ENCODE data around the gene PAGE1. TPM values are rescaled to one million over a fixed set of nuclear protein-coding genes. Genes with fewer than 3 reads are reported as not detected.

PAGE1 gene
- total RNA-seq, 1 experiment from 2014 or later = not detected

- no peak for DNase-seq (ENCODE audit: low spot score)
- H3K4me1 ChIP-seq (ENCODE audit: insufficient read depth, low read length, poor library complexity, severe bottlenecking) = no peaks in the 10 kb centered on the region
- H3K9me3 ChIP-seq (ENCODE audit: low read depth, low read length, poor library complexity, severe bottlenecking) = no peaks in the 10 kb centered on the region
- no peak for TF ChIP-seq CTCF (conservative IDR thresholded peaks at IDR 0.05; ENCODE audit: low read depth, low read length)
- TF ChIP-seq EZH2 (IDR thresholded peaks at IDR 0.05; ENCODE audit: borderline replicate concordance, low read depth, low read length, poor library complexity, severe bottlenecking) = no peak
- intact Hi-C loops (cut with micrococcal nuclease; ENCODE audit: unreplicated experiment) = no loop called here
- no peaks in the 10 kb centered on the region for H3K36me3 ChIP-seq (ENCODE audit: insufficient read depth, low read length, poor library complexity, severe bottlenecking)
- no TSS peak for BruUV-seq (replicated peaks)
- H3K4me3 ChIP-seq (ENCODE audit: low read depth, low read length, poor library complexity, severe bottlenecking) = no peak overlapping the region
- POLR2A ChIA-PET (ENCODE audit: low non-redundant PET) = no interaction called here
- CTCF ChIA-PET = no interaction called here
- no peak overlapping the region for H3K27ac ChIP-seq (ENCODE audit: low read depth, low read length, poor library complexity, severe bottlenecking)
- no peaks in the 10 kb centered on the region for H3K27me3 ChIP-seq (replicated peaks; ENCODE audit: insufficient read depth, low read depth, low read length, poor library complexity)
Measured at GRCh38 chrX:49673394-49673793, 22.4 kb downstream of the PAGE1 start.

GRCh38 chrX:49664824-49665223 is 31.0 kb downstream of the PAGE1 start:
- Histone ChIP-seq H3K4me3 (ENCODE audit: low read depth, low read length, poor library complexity, severe bottlenecking) (no peak overlapping the region), H3K27me3 (replicated peaks; ENCODE audit: insufficient read depth, low read depth, low read length, poor library complexity) (no peaks in the 10 kb centered on the region), H3K36me3 (ENCODE audit: insufficient read depth, low read length, poor library complexity, severe bottlenecking) (no peaks in the 10 kb centered on the region), H3K4me1 (ENCODE audit: insufficient read depth, low read length, poor library complexity, severe bottlenecking) (no peaks in the 10 kb centered on the region), H3K27ac (ENCODE audit: low read depth, low read length, poor library complexity, severe bottlenecking) (no peak overlapping the region), H3K9me3 (ENCODE audit: low read depth, low read length, poor library complexity, severe bottlenecking) (no peaks in the 10 kb centered on the region)
- ChIA-PET POLR2A (ENCODE audit: low non-redundant PET) (no interaction called here), CTCF (no interaction called here)
- no peak for DNase-seq (ENCODE audit: low spot score)
- no TSS peak for BruUV-seq (replicated peaks)
- TF ChIP-seq EZH2 (IDR thresholded peaks at IDR 0.05; ENCODE audit: borderline replicate concordance, low read depth, low read length, poor library complexity, severe bottlenecking) (no peak), CTCF (conservative IDR thresholded peaks at IDR 0.05; ENCODE audit: low read depth, low read length) (no peak)
- intact Hi-C loops (cut with micrococcal nuclease; ENCODE audit: unreplicated experiment) = no loop called here

GRCh38 chrX:49661881-49662280 is 33.9 kb downstream of the PAGE1 start:
- DNase-seq (ENCODE audit: low spot score) = no peak
- intact Hi-C loops (cut with micrococcal nuclease; ENCODE audit: unreplicated experiment) = no loop called here
- POLR2A ChIA-PET (ENCODE audit: low non-redundant PET) = no interaction called here
- TF ChIP-seq EZH2 (IDR thresholded peaks at IDR 0.05; ENCODE audit: borderline replicate concordance, low read depth, low read length, poor library complexity, severe bottlenecking) (no peak), CTCF (conservative IDR thresholded peaks at IDR 0.05; ENCODE audit: low read depth, low read length) (no peak)
- H3K4me3 ChIP-seq (ENCODE audit: low read depth, low read length, poor library complexity, severe bottlenecking) = no peak overlapping the region
- H3K9me3 ChIP-seq (ENCODE audit: low read depth, low read length, poor library complexity, severe bottlenecking) = no peaks in the 10 kb centered on the region
- CTCF ChIA-PET = no interaction called here
- H3K27ac ChIP-seq (ENCODE audit: low read depth, low read length, poor library complexity, severe bottlenecking) = no peak overlapping the region
- no TSS peak for BruUV-seq (replicated peaks)
- no peaks in the 10 kb centered on the region for H3K27me3 ChIP-seq (replicated peaks; ENCODE audit: insufficient read depth, low read depth, low read length, poor library complexity)
- no peaks in the 10 kb centered on the region for H3K36me3 ChIP-seq (ENCODE audit: insufficient read depth, low read length, poor library complexity, severe bottlenecking)
- H3K4me1 ChIP-seq (ENCODE audit: insufficient read depth, low read length, poor library complexity, severe bottlenecking) = no peaks in the 10 kb centered on the region
